HG03457 (cell line): Measurements from ENCODE around the gene PATL2.
"Not testable (repeated sequence)": the region's sequence is repeated elsewhere in the genome, so short reads cannot be mapped to it uniquely, and the experiment has no call there.

ENCODE experiments used
- ATAC-seq: cut with Tn5 transposase; IDR thresholded peaks from one replicate; pipeline ENCODE4 v1.9.1; 2021; ENCODE audit warnings: moderate number of reproducible peaks; ENCODE audit not compliant: unreplicated experiment

Gene PATL2

DNA sequence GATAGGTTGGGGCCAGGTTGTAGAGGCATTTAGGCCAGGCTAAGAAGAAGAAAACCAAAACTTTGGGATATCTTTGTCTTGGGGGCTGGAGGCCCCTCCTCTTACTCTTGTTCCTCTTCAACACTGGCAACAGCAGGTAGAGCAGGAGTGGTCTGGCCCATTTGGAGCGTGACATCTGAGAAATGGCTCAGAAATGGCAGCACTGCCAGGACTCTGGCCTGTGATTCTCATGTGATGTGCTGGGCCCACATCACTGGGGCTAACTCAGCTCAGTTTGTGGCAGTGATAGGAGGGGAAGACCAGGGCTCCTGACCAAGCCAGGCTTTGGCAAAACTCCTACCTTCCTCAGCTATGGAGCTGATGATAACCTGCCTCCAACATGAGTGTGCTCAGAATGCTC is 18.5 kb downstream of the PATL2 start:
- no peak for ATAC-seq

- not testable (repeated sequence) for ATAC-seq
Observed at GRCh38 chr15:44690245-44690644, 20.9 kb downstream of the PATL2 start.

GRCh38 chr15:44689318-44689717 is 21.8 kb downstream of the PATL2 start:
- not testable (repeated sequence) for ATAC-seq

GRCh38 chr15:44682809-44683682 is 28.1 kb downstream of the PATL2 start:
- ATAC-seq: not testable (repeated sequence)

GRCh38 chr15:44682211-44682610 is 28.9 kb downstream of the PATL2 start:
- no peak for ATAC-seq

DNA sequence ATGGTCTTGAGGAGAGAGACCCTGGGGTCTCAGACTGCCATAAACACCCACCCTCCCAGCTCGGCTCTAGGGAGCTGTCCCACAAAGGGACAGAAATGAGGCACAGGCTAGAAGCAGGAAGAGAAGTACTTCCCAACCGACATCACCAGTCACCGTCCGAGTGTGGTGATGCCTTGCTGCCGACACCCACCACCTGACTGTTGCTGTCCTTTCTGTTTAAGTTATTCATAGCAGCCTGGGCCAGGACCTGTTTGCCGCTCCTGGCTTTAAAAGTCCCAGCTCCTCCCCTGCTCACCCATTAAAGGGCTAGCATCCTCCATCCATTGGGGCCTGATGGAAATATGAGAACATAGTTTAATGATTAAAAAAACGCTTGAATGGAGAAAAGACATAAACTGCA is 34.4 kb downstream of the PATL2 start:
- ATAC-seq: no peak

DNA sequence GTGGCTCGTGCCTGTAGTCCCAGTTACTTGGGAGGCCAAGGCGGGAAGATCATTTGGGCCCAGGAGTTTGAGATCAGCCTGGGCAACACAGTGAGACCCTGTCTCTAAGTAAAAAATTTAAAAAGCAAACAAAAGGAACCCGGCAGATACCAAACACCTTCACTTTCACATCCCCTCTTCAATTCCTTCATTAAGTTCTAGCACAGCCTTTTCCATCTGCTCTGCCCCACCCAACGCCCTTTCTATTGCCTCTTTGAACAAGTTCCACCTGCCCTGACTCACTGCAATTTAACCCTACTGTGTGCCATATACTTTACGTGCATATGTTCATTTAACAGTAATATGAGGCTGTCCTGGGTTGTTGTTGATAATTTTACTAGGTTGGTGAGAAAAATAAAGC is 35.2 kb downstream of the PATL2 start:
- no peak for ATAC-seq

- no peak for ATAC-seq
Observed at GRCh38 chr15:44673639-44674038, 37.5 kb downstream of the PATL2 start.

DNA sequence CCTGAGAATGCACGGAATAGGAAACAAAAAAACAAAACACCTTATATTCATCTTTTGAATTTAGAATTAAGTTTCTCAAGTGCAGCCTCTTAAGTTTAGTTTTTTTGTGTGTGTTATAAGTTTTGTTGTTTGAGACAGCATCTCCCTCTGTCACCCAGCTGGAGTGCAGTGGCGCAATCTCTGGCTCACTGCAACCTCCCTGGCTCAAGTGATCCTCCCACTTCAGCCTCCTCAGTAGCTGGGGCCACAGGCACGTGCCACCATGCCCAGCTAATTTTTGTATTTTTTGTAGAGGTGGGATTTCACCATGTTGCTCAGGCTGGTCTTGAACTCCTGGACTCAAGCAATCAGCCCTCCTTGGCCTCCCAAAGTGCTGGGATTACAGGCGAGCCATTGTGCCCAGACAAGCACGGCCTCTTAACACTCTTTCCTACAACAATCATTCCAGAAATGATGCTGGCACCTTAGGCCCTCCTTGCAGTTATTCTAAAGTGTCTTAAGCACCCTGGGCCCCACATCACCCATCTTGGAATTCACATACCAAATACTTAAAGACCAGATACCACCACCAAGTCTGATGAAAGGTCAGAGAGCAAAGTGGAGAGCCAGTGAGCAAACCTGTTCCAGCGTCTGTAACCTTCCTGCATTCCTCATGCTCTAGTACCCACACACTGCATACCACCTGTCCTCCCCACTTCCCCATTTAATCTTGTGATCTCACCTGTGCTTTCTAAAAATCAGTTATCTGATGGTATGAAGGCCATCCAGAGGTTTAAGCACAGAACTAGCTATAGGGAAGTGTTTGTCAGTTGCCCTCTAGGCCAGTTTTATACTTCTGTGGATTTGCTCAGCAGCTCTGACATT is 40.8 kb downstream of the PATL2 start:
- ATAC-seq: no peak

GRCh38 chr15:44668921-44669320 is 42.2 kb downstream of the PATL2 start:
- no peak for ATAC-seq

DNA sequence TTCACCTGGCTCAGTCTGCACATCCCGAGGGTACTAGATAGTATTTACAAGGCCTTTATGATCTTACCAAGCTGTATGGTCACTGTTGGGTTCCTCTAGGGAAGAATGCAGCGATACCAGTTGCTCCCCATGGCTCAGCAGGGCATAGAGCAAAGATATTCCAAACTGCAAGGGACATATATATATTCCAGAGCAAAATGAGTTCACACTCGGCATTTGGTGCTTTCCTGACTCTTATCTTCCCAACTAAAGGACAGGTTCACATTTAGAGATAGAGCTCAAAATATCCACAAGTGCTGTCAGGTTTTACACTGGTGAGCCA is 44.1 kb downstream of the PATL2 start:
- no peak for ATAC-seq

GRCh38 chr15:44666210-44667038 is 44.7 kb downstream of the PATL2 start:
- no peak for ATAC-seq

- ATAC-seq: peak; percentile 53
Observed at GRCh38 chr15:44663410-44664308, 47.5 kb downstream of the PATL2 start, which contains the start of gene SPG11. Gene SPG11 (minus strand): TSS chr15:44663662. CDS start chr15:44663647, 15 bp downstream.

- peak; percentile 45 for ATAC-seq
Observed at GRCh38 chr15:44662478-44663409, 48.4 kb downstream of the PATL2 start.

DNA sequence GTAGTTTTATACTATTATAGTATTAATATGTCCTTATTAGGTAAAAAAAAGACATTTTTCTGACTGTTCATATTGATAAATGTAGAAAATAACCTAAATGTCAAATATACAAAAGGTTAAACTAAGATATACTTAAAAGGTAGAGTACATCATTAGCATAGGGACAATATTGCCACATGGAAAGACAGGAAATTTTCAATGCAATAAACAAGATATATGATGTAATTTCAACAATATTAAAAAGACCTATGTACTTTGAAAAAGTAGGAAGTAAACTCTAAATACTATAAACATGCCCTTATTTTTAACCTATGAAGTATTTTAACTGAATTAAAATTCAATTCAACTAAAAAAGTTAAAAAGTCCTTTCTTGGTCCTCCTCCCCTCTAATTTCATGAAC is 49.5 kb downstream of the PATL2 start:
- ATAC-seq: no peak

GRCh38 chr15:44659056-44659455 is 52.1 kb downstream of the PATL2 start:
- no peak for ATAC-seq

GRCh38 chr15:44657378-44657777 is 53.7 kb downstream of the PATL2 start:
- ATAC-seq: no peak

DNA sequence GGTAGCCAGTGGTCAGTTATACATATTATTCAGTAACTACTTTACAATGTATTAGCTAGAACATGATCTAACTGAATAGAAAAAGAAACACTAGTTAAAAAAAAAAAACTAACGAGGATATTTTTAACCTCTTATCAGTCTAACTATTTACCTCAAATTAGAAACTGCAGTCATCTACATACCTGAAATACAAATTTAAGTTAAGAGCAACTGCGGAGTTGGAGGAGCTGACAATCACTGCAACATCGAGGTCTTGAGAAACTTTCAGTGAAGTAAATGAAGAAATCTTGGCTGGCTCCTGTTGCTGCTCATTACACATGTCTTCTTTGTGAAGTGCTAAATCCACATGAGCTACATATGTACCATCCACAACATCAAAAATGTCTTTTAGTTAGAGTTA is 54.2 kb downstream of the PATL2 start:
- ATAC-seq: no peak

GRCh38 chr15:44656298-44656697 is 54.8 kb downstream of the PATL2 start:
- ATAC-seq: no peak
